H1 (cell line): ENCODE measurements around the gene PLAU. TPM values are rescaled to one million over a fixed set of nuclear protein-coding genes. Genes with fewer than 3 reads are reported as not detected.
A peak's percentile ranks its signal among the peaks of the same experiment; 100 is the strongest.

ENCODE experiments used
- CTCF ChIA-PET: fragments of 300-600 bp; sonication (Branson Sonifier 250); formaldehyde crosslinking; loops from one replicate; lab custom pipeline; 2021; ENCODE audit not compliant: partially characterized antibody; lab: Charles Lee
- POLR2A ChIA-PET: fragments of 300-600 bp; sonication (Branson Sonifier 250); formaldehyde crosslinking; loops from one replicate; lab custom pipeline; 2021; ENCODE audit warnings: inconsistent platforms; ENCODE audit not compliant: partially characterized antibody; lab: Charles Lee
- DNase-seq, 2 experiments: peaks; one replicate each; pipeline versions ENCODE4 v3.0.0 to v3.0.0-alpha.2; 2010 to 2022; ENCODE audit warnings: low spot score in 2 of 2, low read depth in 1 of 2, mixed read lengths in 1 of 2
- FAIRE-seq: peaks from 2 replicates; lab custom pipeline; 2011; peaks lifted over from hg19 to GRCh38; lab: Jason Lieb, UNC
- H2AFZ ChIP-seq: 2 replicates; pipeline ENCODE4 v1.8.1; 2012; ENCODE audit warnings: low read length, inconsistent platforms
- H2AK5ac ChIP-seq: 2 replicates; pipeline ENCODE4 v1.6.1; 2013; ENCODE audit warnings: low read depth, low read length
- H2BK120ac ChIP-seq: replicated peaks from 2 replicates; pipeline ENCODE3; 2013; ENCODE audit warnings: low read depth, low read length, inconsistent platforms
- H2BK12ac ChIP-seq: 2 replicates; pipeline ENCODE4 v1.6.1; 2013; ENCODE audit warnings: low read depth, low read length
- H2BK15ac ChIP-seq: 2 replicates; pipeline ENCODE4 v1.6.1; 2013; ENCODE audit warnings: low read length
- H2BK20ac ChIP-seq: 2 replicates; pipeline ENCODE4 v1.6.1; 2013; ENCODE audit warnings: low read length
- H2BK5ac ChIP-seq: 2 replicates; pipeline ENCODE4 v1.6.1; 2013; ENCODE audit warnings: low read depth, low read length
- H3K14ac ChIP-seq: 2 replicates; pipeline ENCODE4 v1.6.1; 2013; ENCODE audit warnings: inconsistent platforms; ENCODE audit not compliant: insufficient read length
- H3K18ac ChIP-seq: 2 replicates; pipeline ENCODE4 v1.6.1; 2013; ENCODE audit warnings: low read length; ENCODE audit errors: extremely low read depth
- H3K23ac ChIP-seq: 2 replicates; pipeline ENCODE4 v1.6.1; 2013; ENCODE audit warnings: inconsistent platforms; ENCODE audit not compliant: insufficient read length
- H3K23me2 ChIP-seq: 2 replicates; pipeline ENCODE4 v1.6.1; 2013; ENCODE audit warnings: low read depth, low read length
- H3K27ac ChIP-seq: 2 replicates; pipeline ENCODE4 v1.6.1; 2011; ENCODE audit warnings: low read depth, low read length, inconsistent platforms
- H3K27me3 ChIP-seq, 4 experiments: replicated peaks in 1 of 4; 1 replicate in 1 of 4; 2 replicates in 3 of 4; pipeline versions ENCODE4 v1.6.1 to v1.8.1; 2011 to 2013; ENCODE audit warnings: low read length in 3 of 4, mild to moderate bottlenecking in 3 of 4, inconsistent platforms in 2 of 4, mixed read lengths in 2 of 4, moderate library complexity in 1 of 4; ENCODE audit not compliant: control insufficient read depth in 3 of 4, insufficient read depth in 3 of 4; ENCODE audit errors: extremely low read depth in 1 of 4
- H3K36me3 ChIP-seq, 4 experiments: 2 replicates each; pipeline versions ENCODE4 v1.6.1 to v1.8.1; 2011 to 2013; ENCODE audit warnings: mild to moderate bottlenecking in 4 of 4, low read length in 3 of 4, moderate library complexity in 2 of 4, control low read depth in 1 of 4, inconsistent platforms in 1 of 4; ENCODE audit not compliant: insufficient read depth in 4 of 4, control insufficient read depth in 2 of 4
- H3K4ac ChIP-seq: replicated peaks from 2 replicates; pipeline ENCODE3; 2013; ENCODE audit warnings: low read length, low read depth, mixed read lengths, inconsistent platforms; ENCODE audit not compliant: insufficient read length
- H3K4me1 ChIP-seq, 4 experiments: replicated peaks in 1 of 4; 1 replicate in 1 of 4; 2 replicates in 3 of 4; pipeline versions ENCODE4 v1.6.1 to v1.8.1; 2011 to 2013; ENCODE audit warnings: low read length in 3 of 4, inconsistent platforms in 2 of 4, mixed read lengths in 1 of 4; ENCODE audit not compliant: insufficient read depth in 4 of 4, control insufficient read depth in 3 of 4
- H3K4me2 ChIP-seq, 2 experiments: 2 replicates each; pipeline versions ENCODE4 v1.6.1 to v1.8.1; 2011 to 2013; ENCODE audit warnings: low read depth in 2 of 2, low read length in 2 of 2, control low read depth in 1 of 2, inconsistent platforms in 1 of 2, mild to moderate bottlenecking in 1 of 2; ENCODE audit not compliant: insufficient read depth in 1 of 2
- H3K4me3 ChIP-seq, 4 experiments: fragments of 200-600, 300-600 bp in 1 of 4; sonication (generic), shearing (Covaris generic), sonication (Bioruptor Twin) in 1 of 4; 2 replicates each; pipeline versions ENCODE4 v1.5.1 to v1.8.1; 2011 to 2016; ENCODE audit warnings: low read length in 4 of 4, low read depth in 3 of 4, control low read depth in 2 of 4, inconsistent platforms in 2 of 4, mild to moderate bottlenecking in 2 of 4, mixed read lengths in 1 of 4, moderate library complexity in 1 of 4; ENCODE audit not compliant: insufficient read depth in 2 of 4; ENCODE audit errors: extremely low read depth in 1 of 4
- H3K56ac ChIP-seq: replicated peaks from 2 replicates; pipeline ENCODE3; 2013; ENCODE audit warnings: low read depth, mild to moderate bottlenecking, mixed read lengths, low read length, inconsistent platforms; ENCODE audit not compliant: insufficient read length
- H3K79me1 ChIP-seq: 2 replicates; pipeline ENCODE4 v1.6.1; 2013; ENCODE audit warnings: low read depth, low read length, control low read depth
- H3K79me2 ChIP-seq, 2 experiments: 2 replicates each; pipeline versions ENCODE4 v1.6.1 to v1.8.1; 2012 to 2013; ENCODE audit warnings: low read length in 2 of 2, mild to moderate bottlenecking in 2 of 2, inconsistent platforms in 1 of 2; ENCODE audit not compliant: insufficient read depth in 2 of 2, control insufficient read depth in 1 of 2
- H3K9ac ChIP-seq, 4 experiments: replicated peaks in 1 of 4; 1 replicate in 1 of 4; 2 replicates in 3 of 4; pipeline versions ENCODE4 v1.6.1 to v1.8.1; 2011 to 2013; ENCODE audit warnings: low read depth in 3 of 4, low read length in 3 of 4, control low read depth in 2 of 4, mild to moderate bottlenecking in 2 of 4, moderate library complexity in 2 of 4, inconsistent platforms in 1 of 4; ENCODE audit errors: extremely low read depth in 1 of 4
- H3K9me3 ChIP-seq, 2 experiments: 2 replicates each; pipeline versions ENCODE4 v1.6.1 to v1.8.1; 2012 to 2013; ENCODE audit warnings: mild to moderate bottlenecking in 2 of 2, moderate library complexity in 2 of 2, control low read depth in 1 of 2, inconsistent platforms in 1 of 2, low read depth in 1 of 2, low read length in 1 of 2, mixed read lengths in 1 of 2; ENCODE audit not compliant: insufficient read depth in 2 of 2
- H4K20me1 ChIP-seq, 2 experiments: replicated peaks in 1 of 2; 2 replicates each; pipeline versions ENCODE3 to v1.8.1; 2011 to 2013; ENCODE audit warnings: inconsistent platforms in 2 of 2, low read length in 2 of 2, mild to moderate bottlenecking in 1 of 2; ENCODE audit not compliant: insufficient read depth in 2 of 2, control insufficient read depth in 1 of 2
- H4K5ac ChIP-seq: 2 replicates; pipeline ENCODE4 v1.6.1; 2013; ENCODE audit warnings: low read length, low read depth, mixed read lengths, inconsistent platforms; ENCODE audit not compliant: insufficient read length
- H4K8ac ChIP-seq: 2 replicates; pipeline ENCODE4 v1.8.0; 2013; ENCODE audit warnings: mild to moderate bottlenecking, moderate library complexity, low read length, inconsistent platforms; ENCODE audit not compliant: insufficient read depth; ENCODE audit errors: extremely low read depth
- H4K91ac ChIP-seq: replicated peaks from 2 replicates; pipeline ENCODE3; 2013; ENCODE audit warnings: low read length, mixed read lengths, inconsistent platforms; ENCODE audit not compliant: insufficient read length
- ASH2L ChIP-seq: fragments of 200-600, 300-600 bp; sonication (generic); IDR thresholded peaks from one replicate; pipeline ENCODE4 v1.7.1; 2017; ENCODE audit warnings: low read length
- BACH1 ChIP-seq: IDR thresholded peaks from 2 replicates; pipeline ENCODE4 v1.6.1; 2012; ENCODE audit warnings: low read length, improper control_type of control experiment
- CBX5 ChIP-seq: fragments of 300-800, 300-1000 bp; sonication (generic); IDR thresholded peaks from 2 replicates; pipeline ENCODE4 v1.7.1; 2016; ENCODE audit warnings: antibody characterized with exemption, low read length, low read depth
- CBX8 ChIP-seq: fragments of 300-800, 300-1000 bp; sonication (generic); IDR thresholded peaks from 2 replicates; pipeline ENCODE4 v1.7.1; 2016; ENCODE audit warnings: low read depth, low read length, borderline replicate concordance
- EP300 ChIP-seq, 2 experiments: IDR thresholded peaks; 1 replicate in 1 of 2; 2 replicates in 1 of 2; pipeline ENCODE4 v1.6.1; 2011 to 2012; ENCODE audit warnings: low read depth in 2 of 2, low read length in 2 of 2, mild to moderate bottlenecking in 2 of 2, borderline replicate concordance in 1 of 2, inconsistent platforms in 1 of 2, moderate library complexity in 1 of 2
- GTF2F1 ChIP-seq: IDR thresholded peaks from 2 replicates; pipeline ENCODE4 v1.6.1; 2012; ENCODE audit warnings: low read depth, low read length, improper control_type of control experiment, borderline replicate concordance
- PHF8 ChIP-seq: fragments of 200-600 bp; sonication (generic); conservative IDR thresholded peaks from 2 replicates; pipeline ENCODE4 v1.7.1; 2012; ENCODE audit warnings: low read depth, mild to moderate bottlenecking, inconsistent platforms, low read length, moderate library complexity
- RAD21 ChIP-seq, 2 experiments: IDR thresholded peaks in 1 of 2; conservative IDR thresholded peaks in 1 of 2; 2 replicates each; pipeline ENCODE4 v1.6.1; 2011; ENCODE audit warnings: low read depth in 2 of 2, low read length in 2 of 2, improper control_type of control experiment in 1 of 2, inconsistent platforms in 1 of 2, mild to moderate bottlenecking in 1 of 2, moderate library complexity in 1 of 2
- RFX5 ChIP-seq: IDR thresholded peaks from 2 replicates; pipeline ENCODE4 v1.6.1; 2011; ENCODE audit warnings: low read depth, low read length, improper control_type of control experiment, borderline replicate concordance
- ZNF274 ChIP-seq: IDR thresholded peaks from 2 replicates; pipeline ENCODE4 v1.7.0; 2012; ENCODE audit warnings: low read length, borderline replicate concordance; ENCODE audit errors: extremely low read depth
- WGBS, 2 experiments: shearing (Covaris generic) in 1 of 2; methylation state at CpG; one replicate each; pipeline versions ENCODE4 v1.1.6 to v1.1.7; 2013 to 2015; ENCODE audit warnings: low lambda C conversion rate in 2 of 2, mixed read lengths in 2 of 2, inconsistent platforms in 1 of 2, low coverage in 1 of 2, missing lambda C conversion rate in 1 of 2; ENCODE audit not compliant: insufficient replicate concordance in 2 of 2, insufficient coverage in 1 of 2, insufficient read length in 1 of 2; ENCODE audit errors: extremely low coverage in 1 of 2, missing lambda C conversion rate in 1 of 2; 5-methylcytosine and 5-hydroxymethylcytosine counted together
- polyA plus RNA-seq, 7 experiments: library from polyadenylated mRNA; depleted of rRNA in 3 of 7; stranded (reverse) in 5 of 7; unstranded in 2 of 7; fragments of >200 nt in 5 of 7; fragments of 200-250 nt in 2 of 7; gene quantifications; 1 replicate in 5 of 7; 2 replicates in 1 of 7; 4 replicates in 1 of 7; pipeline versions ENCODE4 v1.2.1 to v1.2.3, GENCODE V29; 2011 to 2013; ENCODE audit warnings: missing spikeins in 2 of 7, mixed read lengths in 2 of 7
- total RNA-seq: library from RNA; stranded (reverse); fragmentation: NEBNext Ultra II Directional; extraction: Animal tissue kit (Norgen Biotek cat#: 25700); gene quantifications from 2 replicates; pipeline ENCODE4 v1.2.1, GENCODE V29; 2021

Gene PLAU
- total and polyA plus RNA-seq, 2 of the 8 experiments (the other 6 are each of a cell fraction or from before 2014, with no cell fraction given): 16.2 to 26.1 TPM

DNA sequence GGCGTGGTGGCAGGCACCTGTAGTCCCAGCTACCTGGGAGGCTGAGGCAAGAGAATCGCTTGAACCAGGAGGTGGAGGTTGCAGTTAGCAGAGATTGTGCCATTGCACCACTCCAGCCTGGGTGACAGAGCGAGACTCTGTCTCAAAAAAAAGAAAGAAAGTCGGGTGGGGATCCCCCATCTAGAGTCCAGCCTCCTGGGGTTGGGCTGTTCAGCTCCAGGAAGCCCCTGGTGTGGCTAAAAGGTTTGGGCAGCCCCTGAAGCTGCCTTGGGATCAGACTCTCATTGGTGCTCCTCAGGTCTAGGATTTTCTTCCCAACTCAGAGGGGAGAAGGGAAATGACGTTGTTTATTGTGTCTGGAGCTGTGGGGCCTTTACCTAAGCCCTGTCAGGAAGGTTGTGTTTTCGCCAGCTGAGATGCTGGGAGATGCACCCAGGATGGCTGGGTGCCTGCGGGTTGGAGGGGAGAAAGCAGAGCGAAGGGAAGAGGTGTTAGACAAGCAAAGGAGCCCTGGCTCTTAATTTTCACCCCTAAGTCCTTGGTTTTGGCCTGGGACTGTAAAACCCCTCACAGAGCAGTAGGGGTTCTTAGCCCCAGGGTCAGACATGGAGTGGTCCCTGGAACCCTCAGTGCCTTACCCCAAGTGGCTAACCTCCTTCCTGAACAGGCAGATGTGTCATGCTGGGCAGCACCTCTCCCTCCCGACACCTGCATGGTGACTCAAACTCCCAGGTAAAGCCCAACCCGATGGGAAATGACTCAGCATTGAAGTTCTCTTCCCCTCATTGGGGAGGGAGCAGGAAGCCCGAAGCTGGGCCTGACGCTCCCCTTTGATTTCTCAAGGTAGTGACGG lies 21.1 kb downstream of the PLAU start:
- Histone ChIP-seq H3K36me3 (no peaks in the 10 kb centered on the region), H2BK20ac (peak overlapping the region; percentile 66), H4K20me1 (no peaks in the 10 kb centered on the region), H3K79me2 (no peaks in the 10 kb centered on the region), H3K4ac (peak overlapping the region; percentile 27), H3K14ac (no peak overlapping the region), H4K8ac (peak overlapping the region; percentile 84; the same call in 1 of the 2 replicates), H3K9ac (no peak overlapping the region; a peak in 1 of 7 replicates), H2AK5ac (peak overlapping the region; percentile 71), H3K27ac (0 out of 2 replicates have a peak overlapping the region, but pooled peaks have one; percentile 43), H2BK120ac (peak overlapping the region; percentile 57), H3K4me3 (no peak overlapping the region), H3K9me3 (no peaks in the 10 kb centered on the region; a peak in 1 of 4 replicates), H2BK5ac (peak overlapping the region; percentile 94; the same call in 1 of the 2 replicates), H3K4me1 (peaks cover 4 to 8% (median 7%) of the 10 kb centered on the region in 4 experiments), H4K5ac (peak overlapping the region; percentile 18), H2AFZ (peak overlapping the region; percentile 59; the same call in 1 of the 2 replicates), H3K27me3 (no peaks in the 10 kb centered on the region), H3K18ac (peak overlapping the region; percentile 76), H4K91ac (peak overlapping the region; percentile 61), H3K79me1 (no peaks in the 10 kb centered on the region), H3K4me2 (peak overlapping the region; percentile 7 to 19; a peak in 2 of 4 replicates), H3K56ac (no peak overlapping the region), H2BK12ac (peak overlapping the region; percentile 18; the same call in 1 of the 2 replicates), H2BK15ac (no peak overlapping the region), H3K23me2 (no peaks in the 10 kb centered on the region), H3K23ac (no peak overlapping the region)
- FAIRE-seq (no peak), DNase-seq (peak; percentile 57 to 67)
- CTCF ChIA-PET: interaction anchor here (0.7 to 21.6 kb wide), 9 partner anchors 8 to 148 kb away, joined by 3 to 681 read pairs (median 3); no protein-coding TSS in a partner anchor
- POLR2A ChIA-PET: interaction anchor here (1.0 to 3.0 kb wide), 13 partner anchors 8 to 143 kb away, joined by 3 to 19 read pairs (median 5); partner anchors contain the start of gene PLAU
- WGBS, 2 experiments: 73% methylated on average over 12 of the region's 13 CpGs; no CpG with 5 or more reads in 1 of the 2 experiments
- TF ChIP-seq ZNF274 (no peak), ASH2L (peak; percentile 24), RAD21 (IDR thresholded peaks at IDR 0.05 in 1 of 2, conservative IDR thresholded peaks at IDR 0.05 in 1 of 2; ENCODE audit: low read depth in 2 of 2, low read length in 2 of 2) (no peak), CBX8 (no peak), EP300 (IDR thresholded peaks at IDR 0.05; ENCODE audit: borderline replicate concordance in 1 of 2, low read depth in 2 of 2, low read length in 2 of 2) (peak in 1 of 2 experiments; percentile 71; a peak in 1 of 3 replicates), CBX5 (no peak), GTF2F1 (no peak), RFX5 (no peak), BACH1 (peak; percentile 98), PHF8 (no peak)
